ENCODE data around the gene GPBP1.
"Not testable (repeated sequence)": the region's sequence is repeated elsewhere in the genome, so short reads cannot be mapped to it uniquely, and the experiment has no call there.

GPBP1 gene

DNA sequence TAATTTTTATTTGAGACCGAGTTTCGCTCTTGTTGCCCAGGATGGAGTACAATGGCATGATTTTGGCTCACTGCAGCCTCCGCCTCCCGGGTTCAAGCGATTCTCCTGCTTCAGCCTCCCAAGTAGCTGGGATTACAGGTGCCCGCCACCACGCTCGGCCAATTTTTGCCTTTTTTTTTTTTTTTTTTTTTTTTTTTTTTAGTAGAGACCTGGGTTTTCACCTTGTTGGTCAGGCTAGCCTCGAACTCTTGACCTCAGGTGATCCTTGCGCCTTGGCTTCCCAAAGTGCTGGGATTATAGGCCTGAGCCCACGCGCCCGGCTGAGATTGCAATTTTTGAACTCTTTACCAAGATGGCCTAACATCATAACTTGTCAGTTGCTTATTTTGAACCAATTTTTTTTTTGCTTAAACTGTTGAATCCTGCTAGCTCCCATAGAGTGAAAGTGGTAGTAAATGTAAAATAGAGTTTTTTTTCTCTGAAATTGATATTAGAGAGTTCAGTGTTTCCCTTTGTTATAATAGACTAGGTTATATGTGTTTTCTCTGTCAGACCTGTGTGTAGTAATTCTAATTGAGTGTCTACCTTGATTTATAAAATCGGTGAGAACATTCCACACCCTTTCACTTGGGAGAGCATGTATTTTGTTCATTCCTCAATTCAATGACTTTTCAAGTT is 3.8 kb downstream of the GPBP1 start:
- no peak for DNase-seq

DNA sequence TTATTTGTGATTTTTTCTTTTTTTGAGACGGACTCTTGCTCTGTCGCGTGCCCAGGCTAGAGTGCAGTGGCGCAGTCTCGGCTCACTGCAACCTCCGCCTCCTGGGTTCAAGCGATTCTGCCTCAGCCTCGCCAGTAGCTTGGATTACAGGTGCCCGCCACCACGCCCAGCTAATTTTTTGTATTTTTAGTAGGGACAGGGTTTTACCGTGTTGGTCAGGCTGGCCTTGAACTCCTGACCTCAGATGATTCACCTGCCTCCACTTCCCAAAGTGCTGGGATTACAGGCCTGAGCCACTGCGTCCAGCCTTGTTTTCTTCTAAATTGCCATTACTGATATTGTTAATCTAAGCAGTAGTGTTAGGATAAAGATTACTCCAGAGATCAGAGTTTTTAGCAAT is 4.4 kb downstream of the GPBP1 start:
- not testable (repeated sequence) for DNase-seq

DNA sequence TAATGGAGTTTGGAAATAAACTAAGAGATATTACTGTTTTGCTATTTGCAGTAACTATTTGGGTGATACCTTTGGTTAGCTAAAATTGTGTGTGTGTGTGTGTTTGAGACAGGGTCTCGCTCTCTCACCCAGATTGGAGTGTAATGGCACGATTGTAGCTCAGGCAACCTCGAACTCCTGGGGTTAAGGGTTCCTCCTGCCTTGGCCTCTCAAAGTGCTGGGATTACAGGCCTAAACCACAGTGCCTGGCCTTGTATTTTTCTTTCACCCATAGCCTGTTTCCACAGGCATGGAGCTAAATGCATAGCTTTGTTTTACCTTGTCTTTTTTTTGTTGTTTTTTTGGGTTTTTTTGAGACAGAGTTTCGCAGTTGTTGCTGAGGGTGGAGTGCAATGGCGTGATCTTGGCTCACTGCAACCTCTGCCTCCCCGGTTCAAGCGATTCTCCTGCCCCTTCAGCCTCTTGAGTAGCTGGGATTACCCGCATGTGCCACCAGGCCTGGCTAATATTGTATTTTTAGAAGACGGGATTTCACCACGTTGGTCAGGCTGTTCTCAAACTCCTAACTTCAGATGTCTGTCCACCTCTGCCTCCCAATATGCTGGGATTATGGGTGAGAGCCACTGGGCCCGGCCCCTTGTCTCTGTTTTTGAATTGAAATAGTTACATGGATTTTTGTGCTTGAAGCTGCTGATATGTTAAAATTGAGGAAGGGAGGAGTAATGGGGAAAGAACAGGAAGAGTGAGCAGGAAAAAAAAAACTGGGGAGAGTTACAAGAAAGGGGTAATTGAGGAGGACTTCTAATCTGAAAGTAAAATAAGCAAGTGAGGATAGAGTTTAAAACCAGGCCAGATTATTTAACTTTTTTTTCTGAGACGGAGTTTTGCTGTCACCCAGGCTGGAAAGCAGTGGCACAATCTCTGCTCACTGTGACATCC is 5.7 kb downstream of the GPBP1 start:
- no peak for DNase-seq

DNA sequence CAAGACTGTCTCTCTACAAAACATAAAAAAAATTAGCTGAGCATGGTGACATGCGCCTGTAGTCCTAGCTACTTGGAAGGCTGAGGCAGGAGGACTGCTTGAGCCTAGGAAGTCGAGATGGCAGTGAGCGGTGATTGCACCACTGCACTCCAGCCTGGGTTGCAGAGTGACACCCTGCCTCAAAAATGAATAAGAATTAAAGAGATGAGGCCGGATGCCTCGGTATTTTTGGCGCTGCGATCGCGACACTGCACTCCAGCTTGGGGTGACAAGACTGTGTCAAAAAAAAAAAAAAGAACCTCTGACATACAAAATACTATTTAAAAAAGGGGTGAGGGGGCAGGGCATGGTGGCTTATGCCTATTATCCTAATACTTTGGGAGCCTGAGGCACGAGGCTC is 7.3 kb downstream of the GPBP1 start:
- DNase-seq = peak; percentile 46

DNA sequence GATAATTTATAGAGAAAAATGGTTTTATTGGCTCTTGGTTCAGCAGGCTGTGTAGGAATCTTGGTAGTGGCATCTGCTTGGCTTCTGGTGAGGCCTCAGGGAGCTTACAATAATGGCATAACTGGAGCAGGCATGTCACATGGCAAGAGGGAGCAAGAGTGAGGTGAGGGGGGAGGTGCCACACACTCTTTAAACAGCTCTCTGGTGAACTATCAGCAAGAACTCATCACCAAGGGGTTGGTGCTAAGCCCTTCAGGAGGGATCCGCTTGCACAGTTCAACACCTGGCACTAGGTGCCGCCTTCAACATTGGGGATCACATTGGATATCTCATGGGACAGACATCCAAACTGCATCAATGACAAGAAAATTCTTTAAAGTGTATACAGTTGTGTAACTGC is 10.5 kb downstream of the GPBP1 start:
- DNase-seq = no peak

DNA sequence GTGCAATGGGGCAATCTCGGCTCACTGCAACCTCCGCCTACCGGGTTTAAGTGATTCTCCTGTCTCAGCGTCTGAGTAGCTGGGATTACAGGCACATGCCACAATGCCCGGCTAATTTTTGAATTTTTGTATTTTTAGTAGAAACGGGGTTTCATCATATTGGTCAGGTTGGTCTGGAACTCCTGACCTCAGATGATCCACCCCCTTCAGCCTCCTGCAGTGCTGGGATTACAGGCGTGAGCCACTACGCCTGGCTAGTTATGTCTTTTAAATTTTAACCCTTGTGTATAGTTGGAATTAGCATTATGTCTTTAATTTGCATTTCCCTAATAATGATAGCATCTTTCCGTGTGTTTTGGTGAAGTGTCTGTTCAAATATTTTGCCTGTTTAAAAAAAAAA is 11.5 kb downstream of the GPBP1 start:
- no peak for DNase-seq

GRCh38 chr5:57186194-57186593 is 12.3 kb downstream of the GPBP1 start:
- no peak for DNase-seq

GRCh38 chr5:57187977-57188376 is 14.1 kb downstream of the GPBP1 start:
- DNase-seq = peak; percentile 43

- no peak for DNase-seq
Measured at GRCh38 chr5:57189515-57189914, 15.7 kb downstream of the GPBP1 start.

DNA sequence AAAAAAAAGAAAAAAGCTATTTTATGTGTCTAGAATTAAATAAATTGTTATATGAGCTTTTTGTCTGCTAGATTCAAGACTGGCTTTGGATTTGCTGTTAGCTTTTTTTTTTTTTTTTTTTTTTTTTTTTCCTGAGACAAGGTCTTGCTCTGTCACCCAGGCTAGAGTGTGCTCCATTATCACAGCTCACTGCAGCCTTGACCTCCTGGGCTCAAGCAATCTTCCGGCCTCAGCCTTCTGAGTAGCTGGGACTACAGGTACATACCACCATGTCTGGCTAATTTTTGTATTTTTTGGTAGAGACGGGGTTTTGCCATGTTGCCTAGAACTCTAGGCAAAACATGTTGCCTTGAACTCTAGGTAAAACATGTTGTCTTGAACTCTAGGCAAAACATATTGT is 16.7 kb downstream of the GPBP1 start:
- DNase-seq = no peak

- DNase-seq = no peak
Measured at GRCh38 chr5:57191163-57191562, 17.3 kb downstream of the GPBP1 start.

DNA sequence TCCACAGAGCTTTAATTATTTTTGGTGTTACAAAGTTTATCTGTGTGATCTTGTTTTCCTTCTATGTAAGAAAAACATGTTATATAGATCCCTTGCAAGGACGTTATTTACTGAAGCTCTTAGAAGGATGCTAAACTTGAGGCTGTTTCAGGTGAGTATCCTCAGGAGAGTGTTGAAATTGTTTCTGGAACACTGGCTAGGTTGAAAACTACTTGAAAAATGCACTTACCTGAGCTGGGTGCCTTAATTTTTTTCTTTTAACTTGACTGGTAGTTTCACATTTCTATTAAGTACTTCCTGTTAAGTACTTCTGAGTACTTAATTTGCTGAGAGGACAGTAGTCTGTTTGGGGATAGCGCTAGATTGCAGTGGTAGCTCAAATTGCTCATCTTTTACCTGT is 18.1 kb downstream of the GPBP1 start:
- no peak for DNase-seq

GRCh38 chr5:57192832-57193231 is 19.0 kb downstream of the GPBP1 start:
- not testable (repeated sequence) for DNase-seq

- DNase-seq = peak; percentile 42
Measured at GRCh38 chr5:57193757-57194413, 20.0 kb downstream of the GPBP1 start.

GRCh38 chr5:57194653-57195052 is 20.8 kb downstream of the GPBP1 start:
- DNase-seq = no peak

- DNase-seq = no peak
Measured at GRCh38 chr5:57195060-57195459, 21.2 kb downstream of the GPBP1 start.

DNA sequence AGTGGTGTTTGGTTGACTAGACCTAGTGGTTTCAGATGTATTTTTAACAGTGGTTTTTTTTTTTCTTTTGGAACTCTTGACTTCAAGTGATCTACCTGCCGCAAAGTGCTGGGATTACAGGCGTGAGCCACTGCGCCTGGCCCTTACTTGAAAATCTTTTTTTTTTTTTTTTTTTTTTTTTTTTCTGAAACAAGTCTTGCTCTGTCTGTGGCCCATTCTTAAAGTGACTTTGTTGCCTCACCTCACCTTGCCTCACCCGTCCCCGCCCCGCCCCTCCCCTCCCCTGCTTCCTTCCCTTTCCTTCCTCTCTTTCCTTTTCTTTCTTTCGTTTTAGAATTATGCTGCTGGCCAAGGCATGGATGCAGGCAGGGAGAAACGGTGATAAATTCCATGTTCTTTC is 26.0 kb downstream of the GPBP1 start:
- DNase-seq = no peak

DNA sequence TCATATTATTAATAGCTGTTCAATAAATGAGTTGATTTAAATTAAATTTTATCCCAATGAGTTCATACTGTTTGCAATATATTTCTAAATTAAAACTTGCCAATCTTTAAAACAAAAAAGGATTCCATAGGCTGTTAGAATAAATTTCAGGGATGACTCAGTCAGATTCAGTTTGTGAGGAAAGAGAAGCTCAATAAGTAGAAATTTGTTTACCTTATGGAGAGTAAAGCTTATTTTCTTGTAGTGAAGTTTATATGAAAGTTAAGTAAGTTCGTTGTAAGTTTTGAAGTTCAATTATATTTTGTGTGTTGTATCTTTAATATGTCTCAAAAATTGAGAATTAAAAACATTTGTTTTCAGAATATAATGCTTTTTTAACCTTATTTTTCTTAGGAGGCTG is 29.0 kb downstream of the GPBP1 start:
- no peak for DNase-seq

GRCh38 chr5:57207007-57207653 is 33.3 kb downstream of the GPBP1 start:
- no peak for DNase-seq

GRCh38 chr5:57207681-57208080 is 33.8 kb downstream of the GPBP1 start:
- no peak for DNase-seq

GRCh38 chr5:57209316-57210040 is 35.6 kb downstream of the GPBP1 start:
- DNase-seq = no peak

GRCh38 chr5:57210633-57211032 is 36.8 kb downstream of the GPBP1 start:
- no peak for DNase-seq

GRCh38 chr5:57211039-57211438 is 37.2 kb downstream of the GPBP1 start:
- DNase-seq = no peak

Data from CD4-positive, alpha-beta T cell treated with Interleukin-21 for 1 hour (primary cell).